T-helper 2 cell treated with Interferon-gamma antibody and Interleukin-4, amounts not matched to agents 100 ng/mL and 5 ng/mL, for 36 hours (primary cell): ENCODE results near the gene CBFA2T3. TPM values are rescaled to one million over a fixed set of nuclear protein-coding genes. Genes with fewer than 3 reads are reported as not detected.

Experiments
- intact Hi-C: fragments of 100-400 bp; cut with micrococcal nuclease; formaldehyde crosslinking; loops from one replicate; pipeline ENCODE4 v1.15.1; 2023
- total RNA-seq: library from RNA; stranded (reverse); gene quantifications from 2 replicates; pipeline ENCODE4 v1.2.3, GENCODE V29; 2022

CBFA2T3 gene
- total RNA-seq, 1 donor from 2014 or later, result 0.73 TPM

- intact Hi-C loops, result no loop called here
These were observed 111.7 kb downstream of the CBFA2T3 start for GRCh38 chr16:88865310-88865709.

GRCh38 chr16:88864521-88864920, 112.5 kb downstream of the CBFA2T3 start:
- intact Hi-C loops, result no loop called here

- intact Hi-C loops, result no loop called here
These were observed 112.9 kb downstream of the CBFA2T3 start for GRCh38 chr16:88864099-88864498.

- intact Hi-C loops, result no loop called here
These were observed 113.6 kb downstream of the CBFA2T3 start for GRCh38 chr16:88863426-88863825.

GRCh38 chr16:88862968-88863367, 114.0 kb downstream of the CBFA2T3 start:
- intact Hi-C loops, result no loop called here

GRCh38 chr16:88861359-88861758, 115.6 kb downstream of the CBFA2T3 start:
- intact Hi-C loops, result no loop called here

GRCh38 chr16:88859381-88860091, 117.5 kb downstream of the CBFA2T3 start:
- intact Hi-C loops, result loop anchor here (5.0 kb wide), 1 partner anchor 407 kb away; the partner anchor contains the start of gene ZFPM1

- intact Hi-C loops, result loop anchor here (1.0 to 5.0 kb wide), 7 partner anchors 47 to 406 kb away; partner anchors contain the start of genes APRT, CDH15 and ZFPM1
These were observed 119.2 kb downstream of the CBFA2T3 start for GRCh38 chr16:88857728-88858339.

GRCh38 chr16:88856828-88857727, 119.9 kb downstream of the CBFA2T3 start, which contains the start of the genes GALNS and TRAPPC2L:
Gene GALNS (minus strand): TSS chr16:88856947. CDS start chr16:88856877, 70 bp downstream.
Gene TRAPPC2L (plus strand): TSS chr16:88857127. CDS start chr16:88857151, 24 bp downstream.
- intact Hi-C loops, result loop anchor here (1.0 to 5.0 kb wide), 7 partner anchors 46 to 405 kb away; partner anchors contain the start of genes APRT, CDH15 and ZFPM1

GRCh38 chr16:88856122-88856827, 120.7 kb downstream of the CBFA2T3 start:
- intact Hi-C loops, result loop anchor here (2.0 to 5.0 kb wide), 4 partner anchors 111 to 404 kb away; partner anchors contain the start of genes CDH15 and ZFPM1

- intact Hi-C loops, result loop anchor here (2.0 to 5.0 kb wide), 4 partner anchors 111 to 403 kb away; partner anchors contain the start of genes CDH15 and ZFPM1
These were observed 121.3 kb downstream of the CBFA2T3 start for GRCh38 chr16:88855736-88856121.

- intact Hi-C loops, result loop anchor here (5.0 kb wide), 1 partner anchor 403 kb away; the partner anchor contains the start of gene ZFPM1
These were observed 121.8 kb downstream of the CBFA2T3 start for GRCh38 chr16:88855176-88855575.

- intact Hi-C loops, result loop anchor here (5.0 kb wide), 1 partner anchor 402 kb away; the partner anchor contains the start of gene ZFPM1
These were observed 122.5 kb downstream of the CBFA2T3 start for GRCh38 chr16:88854306-88855111.

GRCh38 chr16:88853325-88853941, 123.6 kb downstream of the CBFA2T3 start:
- intact Hi-C loops, result no loop called here

- intact Hi-C loops, result no loop called here
These were observed 125.4 kb downstream of the CBFA2T3 start for GRCh38 chr16:88851616-88852015.

GRCh38 chr16:88850531-88851199, 126.3 kb downstream of the CBFA2T3 start:
- intact Hi-C loops, result no loop called here

GRCh38 chr16:88848557-88848956, 128.4 kb downstream of the CBFA2T3 start:
- intact Hi-C loops, result no loop called here

- intact Hi-C loops, result no loop called here
These were observed 129.4 kb downstream of the CBFA2T3 start for GRCh38 chr16:88847654-88848053.

- intact Hi-C loops, result no loop called here
These were observed 130.9 kb downstream of the CBFA2T3 start for GRCh38 chr16:88846088-88846487.
